Measurements from ENCODE around the gene SLC30A7.
"Not testable (repeated sequence)": the region's sequence is repeated elsewhere in the genome, so short reads cannot be mapped to it uniquely, and the experiment has no call there.

SLC30A7 gene

DNA sequence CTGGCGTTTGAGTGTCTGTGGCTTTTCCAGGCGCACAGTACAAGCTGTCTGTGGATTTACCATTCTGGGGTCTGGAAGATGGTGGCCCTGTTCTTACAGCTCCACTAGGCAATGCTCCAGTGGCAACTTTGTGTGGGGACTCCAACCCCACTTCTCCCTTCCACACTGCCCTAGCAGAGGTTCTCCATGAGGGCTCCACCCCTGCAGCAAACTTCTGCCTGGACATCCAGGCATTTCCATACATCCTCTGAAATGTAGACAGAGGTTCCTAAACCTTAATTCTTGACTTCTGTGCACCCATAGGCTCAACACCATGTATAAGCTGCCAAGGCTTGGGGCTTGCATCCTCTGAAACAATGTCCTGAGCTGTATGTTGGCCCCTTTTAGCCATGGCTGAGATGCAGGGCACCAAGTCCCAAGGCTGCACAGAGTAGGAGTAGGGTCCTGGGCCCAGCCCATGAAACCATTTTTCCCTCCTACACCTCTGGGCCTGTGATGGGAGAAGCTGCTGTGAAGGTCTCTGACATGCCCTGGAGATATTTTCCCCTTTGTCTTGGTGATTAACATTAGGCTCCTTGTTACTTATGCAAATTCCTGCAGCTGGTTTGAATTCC is 5.9 kb upstream of the SLC30A7 start:
- DNase-seq (ENCODE audit: low spot score); FAIRE-seq: not testable (repeated sequence)

DNA sequence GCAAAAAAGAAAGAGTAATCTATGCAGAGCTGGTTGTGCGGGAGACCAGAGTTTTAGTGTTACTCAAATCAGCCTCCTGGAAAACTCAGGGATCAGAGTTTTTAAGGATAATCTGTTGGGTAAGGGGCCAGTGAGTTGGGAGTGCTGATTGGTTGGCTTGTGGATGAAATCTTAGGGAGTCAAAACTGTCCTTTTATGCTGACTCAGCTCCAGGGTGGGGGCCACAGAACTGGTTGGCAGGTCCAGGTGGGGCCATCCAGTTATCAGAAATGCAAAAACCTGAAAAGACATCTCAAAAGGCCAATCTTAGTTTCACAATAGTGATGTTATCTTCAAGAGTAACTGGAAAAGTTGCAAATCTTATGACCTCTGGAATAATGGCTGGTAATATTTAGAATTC is 4.5 kb upstream of the SLC30A7 start:
- no peak for FAIRE-seq
- no peak for DNase-seq (ENCODE audit: low spot score)

DNA sequence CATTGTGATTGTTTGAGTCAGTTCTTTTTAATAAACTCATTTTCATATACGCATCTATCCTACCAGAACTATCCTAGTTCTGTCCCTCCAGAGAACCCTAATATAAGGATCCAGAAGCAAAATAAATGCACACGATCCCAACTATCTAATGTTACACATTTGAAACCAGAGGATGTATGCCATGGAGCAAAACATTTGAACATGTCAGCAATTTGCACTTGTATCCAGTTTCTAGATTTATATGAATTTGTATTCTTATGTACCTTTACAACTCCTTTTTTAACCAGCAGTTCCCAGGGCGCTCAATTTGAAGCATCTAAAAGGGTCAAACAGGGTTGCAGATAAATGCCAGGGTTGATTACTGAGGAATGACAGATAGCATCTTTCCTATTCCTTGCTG is 3.3 kb upstream of the SLC30A7 start:
- no peak for FAIRE-seq
- DNase-seq (ENCODE audit: low spot score): no peak

DNA sequence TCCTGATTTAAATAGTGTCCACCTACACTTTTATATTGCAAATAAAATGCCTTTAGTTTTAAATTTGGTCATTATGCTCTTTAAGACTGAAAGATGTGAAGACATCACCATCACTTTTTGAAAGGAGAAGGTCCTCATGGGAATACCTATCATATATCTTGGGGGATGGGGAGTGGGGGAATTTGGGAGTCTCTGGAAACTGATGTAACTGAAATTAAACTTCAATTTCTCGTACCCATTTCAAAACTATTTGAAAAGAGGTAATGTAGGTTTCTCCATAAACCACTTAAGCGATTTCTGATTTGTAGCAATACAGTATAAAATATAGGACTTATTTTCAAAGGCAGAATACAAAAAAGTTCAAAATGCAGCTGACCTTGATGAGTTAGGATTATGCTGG is 2.2 kb upstream of the SLC30A7 start:
- DNase-seq (ENCODE audit: low spot score): no peak
- no peak for FAIRE-seq

DNA sequence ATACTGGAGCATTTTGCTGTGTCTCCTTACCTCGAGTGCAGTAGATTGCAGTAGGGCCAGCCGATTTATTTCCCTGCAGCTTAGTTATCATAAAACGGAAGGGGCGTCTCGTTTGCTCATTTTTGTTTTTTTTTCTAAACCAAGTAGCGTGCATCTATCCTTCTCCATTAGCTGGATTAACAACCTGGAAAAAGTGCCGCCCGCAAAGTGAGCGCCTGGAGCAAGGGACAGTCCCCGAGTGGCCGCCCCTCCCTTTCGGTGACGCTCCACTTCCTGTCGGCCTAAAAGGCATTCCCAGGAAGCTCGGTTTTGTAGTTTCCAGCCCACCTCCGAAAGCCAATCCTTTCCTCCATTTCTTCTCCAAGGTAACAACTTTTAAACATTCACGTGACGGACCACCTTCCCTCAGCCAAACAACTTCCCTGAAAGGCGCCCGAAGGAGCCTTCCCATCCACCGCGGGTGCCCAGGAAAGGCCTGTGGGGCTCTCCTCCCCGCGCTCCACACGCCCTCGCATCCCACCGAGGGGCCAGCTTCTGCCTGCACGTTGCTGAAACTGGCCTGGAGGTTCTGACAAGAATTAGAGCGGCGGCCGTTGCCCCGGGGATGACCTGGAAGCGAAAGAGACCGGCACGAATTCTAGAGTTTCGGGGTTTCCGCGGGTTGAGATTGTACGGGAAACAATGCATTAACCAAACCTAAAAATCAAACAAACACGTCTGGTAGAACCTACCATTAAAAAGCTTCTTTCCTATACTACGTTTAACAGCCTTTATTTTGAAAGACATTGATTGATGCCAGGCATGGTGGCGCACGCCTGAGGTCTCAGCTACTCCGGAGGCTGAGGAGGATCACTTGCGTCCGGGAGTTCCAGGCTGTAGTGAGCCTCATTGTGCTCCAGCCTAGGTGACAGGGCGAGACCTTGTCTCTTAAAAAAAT is 1.0 kb upstream of the SLC30A7 start, which contains the start of gene EXTL2:
EXTL2 (minus strand) TSS at position 240 of the 937 bp plus-strand sequence. CDS start 6,085 bp downstream, outside the sequence.
- DNase-seq (ENCODE audit: low spot score) (peak; percentile 88), FAIRE-seq (peak; percentile 83)

DNA sequence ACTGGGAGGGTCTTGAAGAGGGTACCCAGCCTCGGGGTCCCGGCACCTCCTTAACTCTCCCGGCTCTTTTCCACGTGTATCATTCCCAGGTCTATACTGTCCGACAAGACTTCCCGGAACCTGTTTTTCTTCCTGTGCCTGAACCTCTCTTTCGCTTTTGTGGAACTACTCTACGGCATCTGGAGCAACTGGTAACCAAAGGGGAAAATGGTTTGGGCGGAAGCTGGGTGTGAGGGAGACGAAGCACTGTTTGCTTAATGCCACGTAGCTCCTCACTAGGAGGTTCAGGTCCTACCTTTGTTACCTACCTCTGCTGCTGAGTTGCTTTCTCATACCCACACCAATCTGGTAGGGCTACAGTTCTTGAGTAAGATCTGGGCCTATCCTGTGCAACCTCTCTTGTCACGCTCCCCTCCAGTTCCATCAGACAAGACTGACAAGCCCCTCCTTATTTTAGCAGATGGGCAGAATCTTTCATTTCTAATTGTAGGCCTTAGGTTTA is 642 bp downstream of the SLC30A7 start:
- FAIRE-seq (no peak), DNase-seq (ENCODE audit: low spot score) (peak; percentile 45)

DNA sequence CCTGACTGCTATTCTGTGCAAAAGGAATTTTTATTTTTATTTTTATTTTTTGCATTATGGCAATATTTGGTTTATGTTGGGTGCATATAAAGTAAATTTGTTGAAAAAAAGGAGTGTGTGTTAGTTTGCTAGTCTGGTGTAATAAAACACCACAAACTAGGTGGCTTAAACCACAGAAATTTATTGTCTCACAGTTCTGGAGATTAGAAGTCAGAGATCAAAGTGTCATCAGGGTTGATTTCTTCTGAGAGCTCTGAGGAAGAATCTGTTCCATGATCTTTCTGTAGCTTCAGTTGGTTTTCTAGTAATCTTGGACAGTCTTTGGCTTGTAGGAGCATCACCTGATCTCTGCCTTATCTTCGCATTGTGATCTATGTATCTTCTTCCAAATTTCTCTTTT is 6.5 kb downstream of the SLC30A7 start:
- no peak for DNase-seq (ENCODE audit: low spot score)
- no peak for FAIRE-seq

DNA sequence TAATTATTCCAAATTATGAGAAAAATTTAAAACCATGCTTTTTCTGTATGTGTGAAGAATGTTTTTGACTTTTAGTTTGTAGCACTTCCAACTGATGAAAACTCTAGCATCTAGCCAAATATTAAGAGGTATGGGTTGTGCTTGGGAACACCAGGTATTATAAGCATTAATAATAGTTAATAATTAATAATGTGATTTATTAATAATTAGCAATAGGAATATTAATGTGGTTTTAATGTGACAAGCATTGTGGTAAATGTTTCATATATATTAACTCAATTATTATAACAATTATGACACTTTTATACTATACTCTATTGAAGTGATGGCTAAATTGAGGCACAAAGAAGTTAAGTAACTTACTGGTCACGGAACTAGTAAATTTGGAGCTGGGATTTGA is 7.9 kb downstream of the SLC30A7 start:
- FAIRE-seq (no peak), DNase-seq (ENCODE audit: low spot score) (no peak)

DNA sequence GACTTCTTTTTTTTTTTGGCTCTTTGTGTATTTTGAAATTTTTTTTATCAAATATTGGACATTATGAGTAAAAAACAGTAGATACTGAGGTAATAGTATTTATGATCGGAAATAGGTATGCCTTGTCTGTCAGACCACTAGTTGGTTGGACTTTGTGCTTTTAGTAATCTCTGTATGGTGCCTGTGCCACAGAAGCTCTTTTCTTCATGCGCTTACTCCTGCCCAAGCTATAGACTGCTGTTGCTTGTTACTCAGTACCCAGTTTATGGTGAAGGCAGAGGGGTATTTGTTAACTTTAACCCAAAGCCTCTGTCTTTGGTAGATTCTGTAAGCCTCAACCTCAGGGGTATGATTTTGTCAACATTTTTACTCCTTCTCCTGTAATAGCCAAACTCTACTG is 8.6 kb downstream of the SLC30A7 start:
- DNase-seq (ENCODE audit: low spot score) (no peak), FAIRE-seq (no peak)

DNA sequence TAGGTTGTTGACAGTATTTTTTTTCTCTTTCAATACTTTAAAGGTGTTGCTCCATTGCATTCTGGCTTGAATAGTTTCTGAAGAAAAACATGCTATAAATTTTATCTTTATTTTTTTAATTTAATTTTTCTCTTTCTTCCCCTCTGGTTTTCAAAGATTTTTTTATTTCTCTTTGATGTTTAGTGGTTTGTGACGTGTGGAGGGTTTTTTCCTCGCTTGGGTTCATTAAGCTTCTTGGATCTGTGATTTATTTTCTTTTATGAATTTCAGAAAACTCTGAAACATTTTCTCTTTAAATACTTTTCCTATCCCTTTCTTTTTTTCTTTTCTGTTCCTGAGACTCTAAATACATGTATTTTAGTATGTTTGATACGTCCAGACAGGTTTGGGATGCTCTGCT is 9.3 kb downstream of the SLC30A7 start:
- DNase-seq (ENCODE audit: low spot score) (no peak), FAIRE-seq (no peak)

DNA sequence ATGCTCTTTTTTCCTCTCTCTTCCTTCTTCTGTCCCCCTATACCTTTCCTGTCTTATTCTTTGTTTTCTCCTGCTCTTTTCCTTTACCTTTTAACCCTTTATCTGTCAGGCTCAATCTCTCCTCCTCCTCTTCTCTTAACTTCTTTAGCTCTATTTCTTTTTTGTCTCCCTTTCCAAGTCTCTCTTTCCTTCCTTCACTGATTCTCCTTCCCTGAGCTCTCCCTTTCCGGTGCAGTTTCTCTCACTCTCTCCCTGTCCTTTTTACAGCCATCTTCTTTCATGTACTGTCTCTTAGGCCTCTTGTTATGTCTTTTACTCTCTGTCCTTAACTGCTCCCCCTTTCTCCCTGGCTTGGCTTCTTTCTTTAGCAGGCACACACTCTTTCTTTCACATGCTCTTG is 12.0 kb downstream of the SLC30A7 start:
- DNase-seq (ENCODE audit: low spot score): no peak
- FAIRE-seq: no peak

DNA sequence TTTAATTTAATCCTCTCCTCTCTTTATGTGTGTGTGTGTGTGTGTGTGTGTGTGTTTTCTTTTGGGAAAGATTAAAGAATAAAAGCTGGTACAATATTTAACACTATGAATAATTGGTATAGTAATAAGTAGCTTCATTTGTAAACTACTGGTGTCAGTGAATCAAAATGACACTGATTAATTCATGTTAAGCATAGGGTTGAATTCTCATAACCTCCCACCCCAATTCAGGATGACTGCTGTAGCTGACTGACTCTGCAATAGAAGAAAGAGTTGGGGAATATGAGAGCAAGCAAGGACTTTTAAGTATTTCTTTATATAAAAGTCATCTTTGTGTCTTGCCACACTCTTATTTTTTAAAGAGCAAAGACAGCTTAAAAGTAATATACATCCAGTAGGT is 13.1 kb downstream of the SLC30A7 start:
- no peak for FAIRE-seq
- no peak for DNase-seq (ENCODE audit: low spot score)

DNA sequence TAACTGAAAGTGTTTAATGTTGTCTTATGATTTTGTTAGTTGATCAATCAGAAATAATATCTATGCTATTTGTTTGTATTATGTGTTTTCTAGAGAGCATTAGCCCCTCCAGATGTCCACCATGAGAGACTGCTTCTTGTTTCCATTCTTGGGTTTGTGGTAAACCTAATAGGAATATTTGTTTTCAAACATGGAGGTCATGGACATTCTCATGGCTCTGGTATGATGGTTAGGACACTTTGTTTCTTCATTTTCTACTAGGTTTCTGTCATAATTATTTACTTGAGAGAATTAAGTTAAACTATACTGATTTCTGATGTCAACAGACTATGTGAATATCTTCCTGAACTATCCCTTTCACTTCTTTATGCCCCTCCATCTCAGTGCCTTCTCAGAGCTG is 16.1 kb downstream of the SLC30A7 start:
- DNase-seq (ENCODE audit: low spot score): no peak

DNA sequence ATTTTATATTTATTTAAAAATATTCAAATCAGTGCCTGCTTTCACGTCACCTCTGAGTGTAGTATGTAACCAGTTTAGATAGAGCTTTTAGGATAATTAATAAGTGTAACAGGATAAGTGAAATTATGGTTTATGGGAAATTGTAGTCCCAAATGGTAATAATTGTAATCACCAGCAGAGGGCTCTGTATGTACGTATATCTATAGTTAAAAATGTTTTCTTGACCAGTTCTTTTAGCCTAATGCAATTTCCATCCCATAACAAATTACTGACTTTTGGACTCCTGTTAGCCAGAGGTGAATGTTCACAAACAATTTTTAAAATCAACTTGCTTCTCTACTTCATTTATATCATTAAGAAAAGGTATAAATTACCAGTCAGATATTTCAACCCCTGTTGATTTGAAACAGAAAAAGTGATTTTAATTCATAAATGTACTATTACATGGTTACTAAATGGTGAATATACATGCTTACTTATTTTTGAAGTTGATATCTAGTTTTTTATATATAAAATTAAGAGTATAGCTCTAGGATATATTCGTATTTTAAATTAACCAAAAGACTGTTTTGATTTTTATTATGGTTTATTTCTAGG is 25.3 kb downstream of the SLC30A7 start:
- peak; percentile 49 for DNase-seq (ENCODE audit: low spot score)
- peak; percentile 78 for FAIRE-seq

More for the DNA sequence above, 16.1 kb downstream of the SLC30A7 start:
- no peak for FAIRE-seq

DNA sequence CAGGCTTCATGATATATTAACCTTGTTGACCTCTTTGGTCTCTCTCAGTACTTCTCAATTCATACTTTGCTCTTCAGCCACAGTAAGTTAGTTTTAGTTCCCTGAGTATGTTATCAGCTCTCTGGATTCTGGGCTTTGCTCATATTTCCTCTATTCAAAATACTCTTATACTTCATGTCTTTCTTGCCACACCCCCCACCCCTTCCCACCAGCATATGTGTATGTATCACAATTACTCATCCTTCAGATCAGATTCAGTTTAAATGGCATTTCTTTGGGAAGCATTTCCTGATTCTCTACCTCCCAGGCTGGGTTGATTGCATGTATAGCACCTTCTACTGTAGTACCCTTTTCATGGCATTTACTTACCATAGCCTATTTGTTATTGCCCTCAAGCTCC is 28.3 kb downstream of the SLC30A7 start:
- DNase-seq (ENCODE audit: low spot score) (no peak), FAIRE-seq (no peak)

DNA sequence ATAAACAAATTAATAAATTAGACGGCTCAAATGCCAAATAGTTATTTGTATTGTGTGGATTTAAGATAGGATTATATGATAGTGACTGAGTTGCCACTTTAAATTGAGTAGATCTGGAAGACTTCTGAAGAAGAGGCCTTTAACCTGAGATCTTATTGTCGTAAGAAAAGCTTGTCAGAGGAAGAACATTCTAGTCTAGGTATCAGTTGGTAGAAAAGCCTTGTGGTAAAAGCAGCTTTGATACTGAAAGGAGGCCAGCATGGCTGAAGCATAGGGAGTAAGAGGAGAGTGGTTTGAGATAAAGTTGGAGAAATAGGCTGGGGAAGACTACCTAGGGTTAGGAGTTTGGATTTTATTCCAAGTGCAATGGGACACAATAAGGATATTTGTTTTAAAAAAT is 29.1 kb downstream of the SLC30A7 start:
- FAIRE-seq: no peak
- no peak for DNase-seq (ENCODE audit: low spot score)

DNA sequence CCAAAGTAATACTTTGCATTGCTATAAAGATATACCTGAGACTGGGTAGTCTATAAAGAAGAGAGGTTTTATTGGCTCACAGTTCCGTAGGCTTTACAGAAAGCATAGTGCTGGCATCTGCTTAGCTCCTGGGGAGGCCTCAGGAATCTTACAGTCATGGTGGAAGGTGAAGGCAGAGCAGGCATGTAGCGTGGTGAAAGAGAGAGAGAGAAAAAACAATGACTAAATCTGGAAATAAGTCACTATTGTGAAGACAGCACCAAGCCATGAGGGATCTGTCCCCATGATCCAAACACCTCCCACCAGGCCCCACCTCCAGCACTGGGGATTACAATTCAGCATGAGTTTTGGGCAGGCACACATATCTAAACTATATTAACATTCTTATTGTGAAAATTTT is 30.4 kb downstream of the SLC30A7 start:
- FAIRE-seq (no peak), DNase-seq (ENCODE audit: low spot score) (no peak)

DNA sequence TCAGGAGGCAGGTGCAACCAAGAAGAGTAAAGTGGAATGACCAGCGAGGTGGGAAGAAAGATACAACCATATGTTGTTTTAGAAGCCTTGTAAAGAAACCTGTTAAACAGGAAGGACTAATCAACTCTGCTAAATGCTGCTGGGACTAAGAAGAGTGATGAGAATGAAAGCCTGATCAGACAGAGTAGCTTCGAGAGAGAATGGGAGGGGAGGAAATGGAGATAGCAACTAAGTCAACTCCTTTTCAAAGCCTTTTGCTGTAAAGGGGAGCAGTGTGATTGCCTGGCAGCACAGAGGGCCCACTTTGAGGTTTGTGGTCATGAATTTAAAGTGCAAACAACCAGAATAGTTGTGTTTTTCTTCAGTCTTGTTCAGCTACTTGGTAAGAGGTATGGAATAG is 31.4 kb downstream of the SLC30A7 start:
- no peak for FAIRE-seq

DNA sequence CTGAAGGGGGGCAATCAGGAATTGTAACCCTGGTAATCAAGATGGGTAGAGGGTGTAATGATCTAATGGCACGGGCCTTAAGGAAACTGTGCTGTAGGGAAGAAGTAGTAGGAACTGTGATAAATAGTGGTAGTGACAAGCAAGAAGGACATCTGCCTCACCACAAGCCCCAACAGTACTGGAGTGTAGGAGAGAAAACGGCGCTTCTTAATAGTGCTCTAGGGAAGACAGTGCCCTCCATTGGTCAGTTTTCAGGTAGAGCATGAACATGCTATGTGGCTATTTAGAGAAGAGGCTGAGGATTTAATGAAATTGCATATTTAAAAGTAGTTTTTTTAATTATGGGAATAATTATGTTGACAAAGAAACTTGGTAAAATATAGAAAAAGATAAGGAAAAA is 32.2 kb downstream of the SLC30A7 start:
- FAIRE-seq: no peak
- DNase-seq (ENCODE audit: low spot score): no peak

More for the DNA sequence above, 31.4 kb downstream of the SLC30A7 start:
- DNase-seq (ENCODE audit: low spot score): no peak

DNA sequence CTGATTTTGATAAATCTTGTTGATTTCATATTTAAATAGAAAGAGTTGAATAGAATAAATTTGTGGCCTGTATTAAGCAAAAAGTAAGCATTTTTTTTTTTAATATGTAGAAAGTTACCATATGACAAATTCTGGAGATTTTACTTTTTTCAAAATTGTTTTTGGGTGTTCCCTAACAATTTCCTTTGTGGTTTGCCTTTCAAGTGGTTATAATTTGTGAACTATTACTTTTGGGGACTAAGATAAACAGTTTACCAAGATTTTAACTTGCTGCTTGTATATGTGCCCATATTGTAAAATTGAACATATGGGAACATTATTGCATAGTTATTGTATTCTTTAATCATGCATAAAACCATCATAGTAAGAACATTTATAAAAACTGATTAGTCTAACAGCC is 34.6 kb downstream of the SLC30A7 start:
- FAIRE-seq (peak; percentile 64), DNase-seq (ENCODE audit: low spot score) (no peak)

DNA sequence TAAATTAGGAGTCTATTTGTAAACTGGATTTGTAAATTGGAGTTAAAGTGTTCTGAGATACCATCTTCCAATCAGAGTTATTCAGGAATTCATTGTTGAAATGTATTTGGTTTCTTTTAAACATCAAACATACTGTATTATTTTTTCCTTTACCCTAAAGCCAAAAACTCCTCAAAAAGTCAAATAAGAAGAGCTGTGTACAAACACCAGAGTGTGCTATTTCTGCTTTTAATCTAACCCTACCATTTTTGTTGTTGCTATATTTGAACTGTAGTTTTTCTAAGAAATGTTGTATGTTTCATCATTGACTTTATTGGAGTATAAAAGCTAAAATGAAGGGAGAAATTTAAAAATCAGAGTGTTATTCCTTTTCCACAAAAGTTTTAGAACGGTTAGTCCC is 35.8 kb downstream of the SLC30A7 start:
- FAIRE-seq: no peak

DNA sequence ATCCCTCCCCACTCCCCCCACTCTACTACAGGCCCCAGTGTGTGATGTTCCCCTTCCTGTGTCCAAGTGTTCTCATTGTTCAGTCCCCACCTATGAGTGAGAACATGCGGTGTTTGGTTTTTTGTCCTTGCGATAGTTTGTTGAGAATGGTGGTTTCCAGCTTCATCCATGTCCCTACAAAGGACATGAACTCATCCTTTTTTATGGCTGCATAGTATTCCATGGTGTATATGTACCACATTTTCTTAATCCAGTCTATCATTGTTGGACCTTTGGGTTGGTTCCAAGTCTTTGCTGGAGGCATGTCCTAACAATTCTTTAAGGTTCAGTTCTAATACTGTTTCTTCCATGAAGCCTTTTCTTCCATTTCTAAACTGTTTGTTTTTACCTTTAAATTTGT is 37.7 kb downstream of the SLC30A7 start:
- FAIRE-seq; DNase-seq (ENCODE audit: low spot score): not testable (repeated sequence)

More for the DNA sequence above, 35.8 kb downstream of the SLC30A7 start:
- DNase-seq (ENCODE audit: low spot score): no peak

Measured in RCC 7860 (cell line).